DMS53 treated with DMSO at 0.1 percent for 48 hours (cell line): ENCODE results near the gene CBL.

Source experiments
- DNase-seq: peaks from one replicate; lab custom pipeline; 2025; ENCODE audit not compliant: unreplicated experiment; lab: John Stamatoyannopoulos, UW

The CBL gene

DNA sequence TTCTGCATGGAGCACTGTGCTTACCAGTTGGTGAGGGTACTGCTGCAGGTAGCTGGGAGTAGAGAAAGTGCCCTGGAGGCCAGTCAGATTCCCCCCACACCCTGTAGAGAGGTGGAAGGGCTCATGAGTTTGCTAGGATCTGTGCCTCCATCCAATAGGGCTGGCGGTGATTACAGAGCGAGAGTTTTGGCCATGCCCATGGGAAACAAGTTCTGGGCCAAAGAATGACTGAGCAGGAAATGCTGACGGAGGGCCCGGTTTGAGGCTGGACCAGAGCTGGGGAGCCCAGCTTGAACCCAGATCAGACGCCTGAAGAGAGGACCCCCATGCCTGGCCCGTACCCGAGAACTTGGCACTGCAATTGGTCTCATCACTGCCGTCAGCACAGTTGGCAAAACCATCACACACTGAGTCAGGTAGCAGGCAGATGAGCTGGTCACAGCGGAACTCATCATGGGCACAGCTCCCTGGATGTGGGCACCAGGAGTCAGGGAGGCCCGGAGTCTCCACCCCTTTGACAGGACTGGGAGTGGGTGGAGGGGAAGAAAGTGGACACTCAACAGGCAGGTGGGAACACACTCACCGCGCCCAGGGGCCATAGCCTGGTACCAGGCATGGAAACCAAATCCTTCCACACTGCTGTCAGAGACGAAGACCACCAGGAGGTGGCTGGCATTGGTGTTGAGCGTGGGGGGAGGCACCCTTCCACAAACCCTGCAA lies 138.3 kb downstream of the CBL start:
- no peak for DNase-seq

DNA sequence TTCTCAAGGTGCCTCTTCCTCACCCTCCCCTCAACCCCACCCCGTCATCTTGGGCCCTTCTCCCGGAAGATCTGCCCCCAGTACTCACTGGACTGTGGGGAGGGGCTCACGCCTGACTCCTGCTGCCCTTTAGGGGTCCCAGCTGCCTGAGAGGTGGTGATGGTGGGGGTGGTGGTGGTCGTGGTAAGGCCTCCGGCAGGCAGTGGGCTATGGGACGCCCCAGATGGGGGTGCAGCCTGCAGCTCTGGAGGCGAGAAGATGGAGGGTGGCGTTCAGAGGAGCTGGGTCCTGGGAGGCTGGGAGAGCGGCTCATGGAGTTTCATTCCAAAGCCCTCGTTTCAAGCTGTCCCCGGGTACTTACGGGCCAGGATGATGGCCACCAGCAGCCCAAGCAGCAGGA lies 139.5 kb downstream of the CBL start:
- DNase-seq, result no peak

DNA sequence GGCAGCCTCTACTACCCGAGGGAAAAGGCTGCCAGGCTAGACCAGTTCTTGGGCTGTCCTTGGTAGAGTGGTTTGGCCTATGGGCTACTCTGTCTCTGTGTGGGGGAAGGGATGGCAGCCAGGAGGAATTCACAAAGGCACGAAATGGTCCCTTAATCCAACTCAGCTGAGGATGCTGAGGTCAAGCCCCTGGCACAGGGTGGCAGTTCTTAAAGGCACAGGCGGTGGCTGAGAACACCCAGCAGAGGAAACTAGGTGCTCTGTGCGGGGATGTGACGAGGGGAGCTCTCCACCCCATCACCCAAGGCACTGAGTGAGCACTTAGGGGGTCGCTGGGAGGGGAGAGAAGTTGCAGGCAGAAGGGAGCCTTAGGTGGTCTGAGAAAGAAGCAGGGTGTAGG lies 140.5 kb downstream of the CBL start, which contains the start of gene MFRP:
TSS of gene MFRP (minus strand) at position 101 of the 400 bp plus-strand sequence. CDS start 192 bp downstream, outside the sequence.
- DNase-seq, result no peak

DNA sequence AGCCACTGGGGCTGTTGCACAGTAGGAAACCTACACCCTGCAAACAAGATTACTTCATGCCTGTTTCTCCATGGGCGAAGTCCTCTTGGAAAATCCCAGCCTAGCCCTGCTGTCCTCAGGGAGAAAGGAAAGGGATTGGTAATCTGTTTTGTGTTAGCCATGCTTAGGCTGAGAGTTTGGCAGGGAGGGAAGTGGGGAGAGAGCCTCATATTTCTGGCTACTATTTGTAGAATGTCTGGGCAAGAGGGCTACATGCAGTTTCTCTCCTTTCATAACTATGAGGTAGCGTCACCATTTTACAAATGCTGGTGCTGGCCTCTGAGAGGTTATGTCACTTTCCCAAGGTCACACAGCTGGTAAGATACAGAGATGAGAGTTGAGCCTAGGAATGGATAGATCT lies 141.1 kb downstream of the CBL start:
- DNase-seq, result no peak

DNA sequence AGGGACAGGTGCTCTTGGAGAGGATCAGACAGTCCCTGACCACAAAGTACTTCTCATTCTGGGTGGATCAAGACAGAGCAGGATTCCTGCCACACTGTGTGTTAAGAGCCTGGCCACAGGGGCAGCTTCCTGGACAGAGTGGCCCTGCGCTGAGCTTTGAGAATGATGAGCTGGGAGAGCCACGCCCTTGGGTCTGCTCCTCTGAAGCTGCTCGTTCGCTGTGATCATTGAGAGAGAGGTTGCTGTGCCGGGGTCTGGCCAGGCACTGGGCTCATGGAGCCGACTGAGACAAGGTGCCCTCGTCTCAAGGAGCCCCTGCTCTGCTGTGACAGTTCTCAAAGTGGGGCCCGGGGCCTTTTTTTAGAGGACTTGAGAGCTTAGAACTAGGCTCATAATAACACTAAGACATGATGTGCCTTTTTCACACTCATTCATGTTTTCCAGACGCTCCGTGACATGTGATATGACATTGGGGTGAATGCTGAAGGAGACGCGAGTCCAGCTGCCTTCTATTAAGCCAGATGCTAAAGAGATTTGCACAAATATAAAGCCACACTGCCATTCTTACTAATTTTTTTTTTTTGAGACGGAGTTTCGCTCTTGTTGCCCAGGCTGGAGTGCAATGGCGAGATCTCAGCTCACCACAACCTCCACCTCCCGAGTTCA lies 141.9 kb downstream of the CBL start:
- no peak for DNase-seq

DNA sequence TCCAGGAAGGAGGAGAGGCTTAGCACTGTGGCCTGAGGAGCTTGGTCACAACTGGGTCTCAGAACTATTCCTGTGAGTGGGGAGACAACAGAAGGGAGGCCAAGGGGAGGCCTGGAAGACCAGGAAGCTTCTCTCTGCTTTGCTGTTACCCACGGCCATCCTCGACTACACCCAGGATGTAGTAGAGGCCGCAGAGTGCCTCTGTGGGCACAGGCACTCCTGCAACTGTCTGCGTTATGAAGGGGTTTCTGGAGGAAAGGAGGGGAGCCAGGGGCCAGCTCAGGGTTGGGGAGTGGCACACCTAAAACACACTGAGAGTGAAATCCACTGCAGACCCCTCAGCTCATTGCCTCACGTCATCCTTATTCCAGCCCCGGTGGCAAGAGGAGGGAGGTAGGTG lies 144.2 kb downstream of the CBL start:
- DNase-seq, result no peak

DNA sequence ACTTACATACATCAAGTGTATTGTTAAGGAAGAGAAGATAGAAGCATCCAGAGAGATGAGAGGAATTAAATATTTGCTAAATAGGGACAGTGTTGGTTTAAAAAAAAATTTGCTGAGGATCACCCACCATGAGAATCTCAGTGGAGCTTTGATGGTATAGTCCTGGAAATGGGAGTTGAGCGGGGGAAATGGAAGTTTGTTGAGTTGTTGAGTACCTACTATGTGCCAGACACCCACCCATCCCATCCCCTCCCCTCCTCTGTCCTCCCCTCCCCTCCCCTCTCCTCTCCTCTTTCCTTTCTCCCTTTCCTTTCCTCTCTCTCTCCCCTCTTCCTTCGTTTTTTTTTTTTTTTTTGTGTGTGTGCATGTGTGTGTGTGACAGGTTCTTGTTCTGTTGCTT lies 145.1 kb downstream of the CBL start:
- DNase-seq, result no peak

DNA sequence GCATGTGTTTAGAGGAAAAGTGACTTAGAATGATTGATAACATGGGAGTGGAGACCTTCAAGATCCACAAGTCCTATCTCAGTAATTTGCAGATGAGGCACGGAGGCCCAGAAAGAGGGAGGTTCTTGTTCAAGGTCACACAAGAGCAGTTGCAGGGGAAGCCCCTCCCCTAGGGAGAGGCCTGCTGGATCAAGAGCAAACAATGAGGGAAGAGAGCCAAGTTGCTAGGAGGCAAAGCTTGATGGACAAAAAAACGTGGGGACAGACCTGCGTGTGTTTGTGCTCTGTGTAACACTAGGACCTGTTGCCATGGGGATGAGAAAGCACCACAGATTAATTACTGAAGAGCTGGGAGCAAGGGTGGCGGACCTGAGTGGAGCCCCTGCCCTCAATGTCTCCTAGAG lies 146.7 kb downstream of the CBL start:
- peak; percentile 27 for DNase-seq

DNA sequence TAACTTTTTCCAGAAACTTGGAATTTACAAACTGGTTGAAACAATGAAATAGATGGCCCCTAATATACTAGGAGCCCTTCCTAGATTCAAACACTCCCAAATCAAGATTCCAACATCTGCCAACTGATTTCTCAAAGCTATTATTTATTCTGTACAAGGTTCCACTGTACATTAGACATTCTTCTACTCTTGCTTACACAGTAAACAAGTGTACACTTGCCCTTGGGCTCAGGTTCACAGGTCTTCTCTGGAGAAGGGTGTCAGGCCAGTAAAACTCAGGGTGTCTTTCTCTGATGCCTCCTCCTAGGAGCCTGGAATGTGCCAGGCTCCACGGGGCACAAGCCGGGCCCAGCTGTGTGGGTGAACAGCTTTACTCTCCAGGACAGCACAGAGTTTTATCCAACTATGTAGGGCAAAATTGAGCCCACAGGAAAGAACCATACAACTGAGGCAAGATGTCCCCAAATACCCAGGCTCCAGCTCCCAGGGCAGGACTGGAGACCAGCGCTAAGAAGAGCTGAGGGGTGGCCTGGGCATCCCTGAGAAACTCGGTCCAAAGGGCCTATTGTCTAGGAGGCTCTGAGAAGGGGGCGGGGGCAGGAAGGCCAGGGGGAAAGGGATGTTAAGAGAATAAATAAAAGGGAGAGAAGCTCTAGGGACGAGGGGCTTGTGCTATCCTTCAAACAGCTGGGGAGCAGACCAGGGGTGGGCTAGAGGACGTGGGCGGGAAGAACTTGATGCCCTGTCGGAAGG lies 149.1 kb downstream of the CBL start:
- no peak for DNase-seq

DNA sequence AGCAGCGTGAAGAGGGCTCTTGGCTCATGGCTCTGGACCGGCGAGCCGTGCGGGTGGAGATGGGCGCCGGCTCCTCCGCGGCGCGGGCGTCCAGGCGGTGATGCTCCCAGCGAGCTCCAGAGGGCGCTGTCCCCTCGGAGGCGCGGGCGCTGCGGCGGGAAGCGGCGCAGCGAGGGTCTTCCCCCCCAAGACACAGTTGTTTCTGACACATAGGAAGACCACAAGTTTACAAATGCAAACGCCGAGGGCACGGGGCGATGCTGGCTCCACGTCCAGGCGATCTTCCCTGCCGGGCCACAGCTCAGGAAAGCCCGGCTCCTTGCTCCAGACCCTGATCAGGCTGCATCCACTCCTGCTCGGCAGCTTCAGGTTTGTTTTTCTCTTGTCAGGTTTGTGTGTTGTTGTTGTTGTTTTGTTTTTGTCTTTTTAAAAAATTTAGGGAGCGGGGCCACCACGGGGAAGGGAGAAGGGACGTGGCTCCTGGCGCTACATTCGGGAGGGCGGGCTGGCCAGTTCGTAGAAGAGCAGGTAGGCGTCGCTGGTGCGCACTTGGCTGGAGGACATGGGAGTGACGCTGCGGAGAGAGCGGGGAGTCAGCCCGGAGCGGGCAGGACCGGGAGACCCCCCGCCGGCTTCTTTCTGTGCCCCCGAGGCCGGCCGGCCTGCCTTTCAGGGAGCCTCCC lies 150.4 kb downstream of the CBL start:
- DNase-seq, result no peak

DNA sequence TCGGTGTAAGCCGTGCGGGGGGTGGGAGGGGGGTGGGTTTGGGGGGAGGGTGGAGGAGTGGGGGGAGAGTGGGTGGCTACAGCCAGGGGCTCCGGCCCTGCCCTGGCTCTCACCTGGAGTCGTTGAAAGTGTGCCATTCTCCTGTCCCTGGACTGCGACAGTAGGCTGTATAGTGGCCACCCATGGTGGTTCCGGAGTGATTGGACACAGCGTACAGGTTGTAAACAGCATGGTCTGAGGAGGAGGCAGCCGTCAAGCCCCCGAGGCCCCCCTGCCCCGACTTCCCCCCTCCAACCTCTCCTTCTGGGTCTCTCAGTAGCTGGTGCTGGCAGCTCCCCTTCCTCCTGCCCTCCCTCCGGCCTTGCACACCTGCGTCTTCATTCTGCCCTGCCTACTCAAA lies 150.9 kb downstream of the CBL start:
- no peak for DNase-seq
